GM23338 (cell line): Measurements from ENCODE around the gene ETV6. TPM values are rescaled to one million over a fixed set of nuclear protein-coding genes. Genes with fewer than 3 reads are reported as not detected.

Source experiments
- ATAC-seq: fragments of 200-7000 bp; cut with Tn5 transposase; 3 replicates; pipeline ENCODE4 v1.9.1; 2020
- DNase-seq: peaks from one replicate; pipeline ENCODE4 v3.0.0-alpha.2; 2015; ENCODE audit warnings: low spot score
- H2AFZ ChIP-seq: fragments of 200-600 bp; sonication (generic); 2 replicates; pipeline ENCODE4 v1.8.0; 2016; ENCODE audit warnings: antibody characterized with exemption, mild to moderate bottlenecking, moderate library complexity
- H3F3A ChIP-seq: fragments of 200-600 bp; sonication (generic); replicated peaks from 2 replicates; pipeline ENCODE4 v1.8.0; 2017; ENCODE audit warnings: antibody characterized with exemption, mixed run types, low read depth
- H3K27ac ChIP-seq: fragments of 200-600 bp; sonication (generic); 2 replicates; pipeline ENCODE4 v1.6.1; 2016; ENCODE audit warnings: low read depth
- H3K27me3 ChIP-seq: fragments of 200-600 bp; sonication (generic); 2 replicates; pipeline ENCODE4 v1.8.0; 2016; ENCODE audit warnings: mild to moderate bottlenecking, mixed run types, moderate library complexity; ENCODE audit not compliant: insufficient read depth
- H3K36me3 ChIP-seq: fragments of 200-600 bp; sonication (generic); 2 replicates; pipeline ENCODE4 v1.8.0; 2016; ENCODE audit warnings: mild to moderate bottlenecking; ENCODE audit not compliant: insufficient read depth
- H3K4me1 ChIP-seq: fragments of 200-600 bp; sonication (generic); 2 replicates; pipeline ENCODE4 v1.8.0; 2016; ENCODE audit warnings: mild to moderate bottlenecking, moderate library complexity; ENCODE audit not compliant: insufficient read depth
- H3K4me2 ChIP-seq: fragments of 200-600 bp; sonication (generic); 2 replicates; pipeline ENCODE4 v1.7.1; 2017; ENCODE audit warnings: mixed run types
- H3K4me3 ChIP-seq: fragments of 200-600 bp; sonication (generic); 2 replicates; pipeline ENCODE4 v1.6.1; 2016; ENCODE audit warnings: mixed run types
- H3K79me2 ChIP-seq: fragments of 200-600 bp; sonication (generic); replicated peaks from 2 replicates; pipeline ENCODE4 v1.8.0; 2017; ENCODE audit warnings: mild to moderate bottlenecking; ENCODE audit not compliant: insufficient read depth
- H3K9me2 ChIP-seq: fragments of 200-600 bp; sonication (generic); 2 replicates; pipeline ENCODE4 v1.8.0; 2017; ENCODE audit not compliant: insufficient read depth
- H4K20me1 ChIP-seq: fragments of 200-600 bp; sonication (generic); replicated peaks from 2 replicates; pipeline ENCODE4 v1.8.0; 2017; ENCODE audit warnings: mild to moderate bottlenecking; ENCODE audit not compliant: insufficient read depth
- H3K27ac Mint-ChIP-seq: 2 replicates; pipeline ENCODE4 v1.8.0; 2020; ENCODE audit warnings: inconsistent platforms, mild to moderate bottlenecking, moderate library complexity, mixed read lengths
- H3K27me3 Mint-ChIP-seq: 3 replicates; pipeline ENCODE4 v1.8.0; 2022; ENCODE audit warnings: low read depth, mild to moderate bottlenecking, moderate library complexity, mixed read lengths, inconsistent platforms; ENCODE audit not compliant: insufficient read depth, poor library complexity
- H3K36me3 Mint-ChIP-seq: 3 replicates; pipeline ENCODE4 v1.8.0; 2021; ENCODE audit warnings: low read depth, mild to moderate bottlenecking, inconsistent platforms, moderate library complexity, mixed read lengths
- H3K4me1 Mint-ChIP-seq: 3 replicates; pipeline ENCODE4 v1.8.0; 2020; ENCODE audit warnings: mild to moderate bottlenecking, inconsistent platforms, mixed read lengths
- H3K4me3 Mint-ChIP-seq: 3 replicates; pipeline ENCODE4 v1.8.0; 2021; ENCODE audit warnings: moderate library complexity, mild to moderate bottlenecking, inconsistent platforms, mixed read lengths
- H3K9me3 Mint-ChIP-seq: 3 replicates; pipeline ENCODE4 v1.8.0; 2020; ENCODE audit warnings: moderate library complexity, mild to moderate bottlenecking, inconsistent platforms, mixed read lengths
- EZH2phosphoT487 ChIP-seq: fragments of 200-600 bp; sonication (generic); IDR thresholded peaks from one replicate; pipeline ENCODE4 v1.8.1; 2018; ENCODE audit warnings: antibody characterized with exemption; ENCODE audit not compliant: unreplicated experiment
- NANOG ChIP-seq: IDR thresholded peaks from 2 replicates; pipeline ENCODE4 v1.6.1; 2016; ENCODE audit warnings: antibody characterized with exemption, borderline replicate concordance
- REST ChIP-seq: IDR thresholded peaks from one replicate; pipeline ENCODE4 v1.6.1; 2018; ENCODE audit warnings: antibody characterized with exemption; ENCODE audit not compliant: unreplicated experiment
- ZNF331 ChIP-seq: fragments of 250-450 bp; sonication (Bioruptor Pico); IDR thresholded peaks from 2 replicates; pipeline ENCODE4 v1.5.0; 2020; ENCODE audit warnings: low read depth, mild to moderate bottlenecking, moderate library complexity
- polyA plus RNA-seq: library from polyadenylated mRNA; unstranded; fragments of >200 nt; fragmentation: Nextera tagmentation; extraction: Ambion mirVana; gene quantifications from 2 replicates; pipeline ENCODE4 v1.2.1, GENCODE V29; 2016
- total RNA-seq: library from RNA; depleted of rRNA; stranded (reverse); fragments of >200 nt; shearing (Covaris generic); gene quantifications from 2 replicates; pipeline ENCODE4 v1.2.3, GENCODE V29; 2014

ETV6 gene
- total and polyA plus RNA-seq, 2 experiments from 2014 or later: 7.5 to 15.1 TPM

DNA sequence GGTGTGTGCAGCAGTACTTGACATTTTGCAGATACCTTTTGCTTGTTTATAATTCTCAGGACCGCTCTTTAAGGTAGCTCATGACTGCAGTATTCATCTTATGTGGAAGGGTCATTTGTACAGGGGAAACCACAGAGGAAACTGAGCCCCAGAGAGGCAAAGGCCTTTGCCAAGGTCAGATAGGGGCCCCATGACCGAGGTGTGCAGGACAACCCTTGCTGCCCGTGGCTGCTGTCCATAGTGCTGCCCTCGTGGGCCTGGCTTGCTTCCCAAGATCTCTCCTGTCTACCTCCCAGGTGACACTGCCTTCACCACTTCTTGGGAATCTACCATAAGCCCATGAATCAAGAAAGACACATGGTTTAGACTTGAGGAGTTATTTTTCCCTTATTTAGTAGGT is 222.6 kb downstream of the ETV6 start:
- DNase-seq (no peak), ATAC-seq (peak; percentile 57)
- H3K36me3 Mint-ChIP-seq: peaks cover 33% of the 10 kb centered on the region
- no peak overlapping the region for H3K27ac Mint-ChIP-seq
- H3K9me3 Mint-ChIP-seq: no peaks in the 10 kb centered on the region
- no peak overlapping the region for H3K4me2 ChIP-seq
- TF ChIP-seq REST: peak; percentile 77
- TF ChIP-seq EZH2phosphoT487: no peak
- no peak for TF ChIP-seq NANOG
- no peak for TF ChIP-seq ZNF331 (CRISPR knock-in tag)
- H3K79me2 ChIP-seq: peaks cover under 1% of the 10 kb centered on the region; the same call in 1 of the 2 replicates
- H3K4me3 Mint-ChIP-seq: no peak overlapping the region
- H2AFZ ChIP-seq: no peak overlapping the region
- no peaks in the 10 kb centered on the region for H3F3A ChIP-seq
- no peaks in the 10 kb centered on the region for H3K4me1 ChIP-seq
- H3K9me2 ChIP-seq: no peaks in the 10 kb centered on the region
- no peaks in the 10 kb centered on the region for H3K27me3 ChIP-seq
- H3K27me3 Mint-ChIP-seq: no peaks in the 10 kb centered on the region
- no peaks in the 10 kb centered on the region for H4K20me1 ChIP-seq
- H3K36me3 ChIP-seq: no peaks in the 10 kb centered on the region
- H3K4me1 Mint-ChIP-seq: no peaks in the 10 kb centered on the region; the same call in 2 of the 3 replicates
- no peak overlapping the region for H3K4me3 ChIP-seq
- no peak overlapping the region for H3K27ac ChIP-seq

DNA sequence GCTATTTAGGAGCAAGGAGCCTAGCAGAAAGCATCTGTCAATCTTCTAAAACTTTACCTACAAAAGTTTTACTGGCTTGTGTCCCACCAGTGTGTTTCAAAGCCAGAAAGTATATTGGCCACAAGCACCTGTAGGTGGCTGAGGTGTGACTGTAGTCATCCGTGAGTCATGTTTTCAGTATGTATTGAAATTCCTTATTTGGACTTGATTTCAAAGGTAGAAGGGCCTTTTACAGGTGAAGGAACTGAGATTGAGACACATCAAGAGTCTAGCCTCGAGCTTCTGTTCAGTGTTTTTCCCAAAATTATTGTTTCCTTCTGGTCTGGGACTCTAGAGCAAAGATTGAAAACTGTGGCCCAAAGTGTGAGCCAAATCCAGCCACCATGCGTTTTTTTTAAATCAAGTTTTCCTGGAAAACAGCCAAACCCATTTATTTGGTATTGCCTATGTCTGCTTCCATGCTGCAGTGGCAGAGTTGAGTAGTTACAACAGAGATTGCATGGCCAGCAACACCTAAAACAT is 226.0 kb downstream of the ETV6 start:
- H3K4me2 ChIP-seq: no peak overlapping the region
- no peak for ATAC-seq
- peaks cover 2% of the 10 kb centered on the region; the same call in 1 of the 2 replicates for H3K9me2 ChIP-seq
- Mint-ChIP-seq H3K4me3 (no peak overlapping the region), H3K36me3 (peaks cover 14% of the 10 kb centered on the region), H3K4me1 (peaks cover 23% of the 10 kb centered on the region), H3K27ac (peak overlapping the region; percentile 71; the same call in 1 of the 2 replicates), H3K9me3 (no peaks in the 10 kb centered on the region), H3K27me3 (peaks cover 3% of the 10 kb centered on the region)
- H3K79me2 ChIP-seq: no peaks in the 10 kb centered on the region
- no peaks in the 10 kb centered on the region for H4K20me1 ChIP-seq
- 0 out of 2 replicates have a peak overlapping the region, but pooled peaks have one; percentile 28 for H3K27ac ChIP-seq
- no peak overlapping the region for H2AFZ ChIP-seq
- peaks cover 10% of the 10 kb centered on the region for H3K4me1 ChIP-seq
- no peaks in the 10 kb centered on the region for H3K36me3 ChIP-seq
- no peaks in the 10 kb centered on the region for H3K27me3 ChIP-seq
- H3K4me3 ChIP-seq: no peak overlapping the region
- DNase-seq: no peak
- no peak for TF ChIP-seq REST
- no peaks in the 10 kb centered on the region for H3F3A ChIP-seq
